ENCODE results near the gene TMEM45B. TPM values are rescaled to one million over a fixed set of nuclear protein-coding genes. Genes with fewer than 3 reads are reported as not detected.
"Not testable (repeated sequence)": the region's sequence is repeated elsewhere in the genome, so short reads cannot be mapped to it uniquely, and the experiment has no call there.

Gene TMEM45B
- total and polyA plus RNA-seq, 3 experiments from 2014 or later = 0.44 to 1.6 (median 0.58) TPM

DNA sequence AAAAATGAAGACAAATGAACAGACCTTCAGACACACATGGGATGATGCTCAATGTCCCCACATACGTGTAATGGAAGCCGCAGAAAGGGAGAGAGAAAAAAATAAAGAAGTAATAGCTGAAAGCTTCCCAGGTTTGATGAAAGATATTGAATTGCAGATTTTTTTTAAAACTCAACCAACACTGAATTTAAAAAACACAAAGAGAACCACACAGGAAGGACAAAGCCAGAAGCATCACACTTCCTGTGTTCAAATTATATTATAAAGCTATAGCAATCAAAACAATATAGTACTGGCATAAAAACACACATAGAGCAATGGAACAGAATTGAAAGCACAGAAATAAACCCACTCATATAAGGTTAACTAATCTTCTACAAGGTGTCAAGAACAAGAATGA is 26.5 kb downstream of the TMEM45B start:
- H3K36me3 Mint-ChIP-seq = peaks cover 0 to 8% (median 5%) of the 10 kb centered on the region in 3 donors
- peaks cover 11% of the 10 kb centered on the region for H3K4me1 ChIP-seq (ENCODE audit: insufficient read depth, low read length)
- H3K9me3 Mint-ChIP-seq = peaks cover 0 to 15% (median 2%) of the 10 kb centered on the region in 5 donors
- no peaks in the 10 kb centered on the region for H3K27me3 ChIP-seq (ENCODE audit: insufficient read depth, low read length, poor library complexity, severe bottlenecking)
- H3K4me3 Mint-ChIP-seq = peak overlapping the region in 1 of 7 donors; percentile 26
- H3K4me3 ChIP-seq (ENCODE audit: low read length) = no peak overlapping the region
- H3K9me3 ChIP-seq (ENCODE audit: low read length) = no peaks in the 10 kb centered on the region
- H3K27ac Mint-ChIP-seq = peak overlapping the region in 1 of 8 donors; percentile 64
- H3K4me1 Mint-ChIP-seq = peaks cover 24 to 42% (median 24%) of the 10 kb centered on the region in 3 donors
- ChIA-PET POLR2A (interaction anchor here (1.0 kb wide), 1 partner anchor 12 kb away, joined by 3 read pairs; no protein-coding TSS in a partner anchor), CTCF (no interaction called here)
- peaks cover 2 to 10% of the 10 kb centered on the region in 2 donors for H3K27me3 Mint-ChIP-seq
- H3K36me3 ChIP-seq (ENCODE audit: insufficient read depth, low read length) = no peaks in the 10 kb centered on the region
- DNase-seq = peak in 1 of 5 donors; percentile 43
- H3K27ac ChIP-seq (ENCODE audit: low read depth, low read length) = no peak overlapping the region

GRCh38 chr11:129846508-129847335 is 31.1 kb downstream of the TMEM45B start:
- H3K9me3 Mint-ChIP-seq = peaks cover 0 to 12% (median 2%) of the 10 kb centered on the region in 5 donors
- H3K27me3 Mint-ChIP-seq = peaks cover 0 to 4% of the 10 kb centered on the region in 2 donors
- DNase-seq = no peak
- Histone ChIP-seq H3K27me3 (ENCODE audit: insufficient read depth, low read length, poor library complexity, severe bottlenecking) (no peaks in the 10 kb centered on the region), H3K9me3 (ENCODE audit: low read length) (no peaks in the 10 kb centered on the region), H3K4me3 (ENCODE audit: low read length) (no peak overlapping the region), H3K36me3 (ENCODE audit: insufficient read depth, low read length) (no peaks in the 10 kb centered on the region), H3K27ac (ENCODE audit: low read depth, low read length) (no peak overlapping the region), H3K4me1 (ENCODE audit: insufficient read depth, low read length) (peaks cover 10% of the 10 kb centered on the region)
- peak overlapping the region in 5 of 8 donors; percentile 9 to 95 (median 54) for H3K27ac Mint-ChIP-seq
- ChIA-PET POLR2A (interaction anchor here (0.7 kb wide), 1 partner anchor 87 kb away, joined by 3 read pairs; no protein-coding TSS in a partner anchor), CTCF (no interaction called here)
- peak overlapping the region in 2 of 7 donors; percentile 4 to 37 for H3K4me3 Mint-ChIP-seq
- peaks cover 15 to 28% (median 17%) of the 10 kb centered on the region in 3 donors for H3K4me1 Mint-ChIP-seq
- H3K36me3 Mint-ChIP-seq = peaks cover 0 to 4% (median 2%) of the 10 kb centered on the region in 3 donors

DNA sequence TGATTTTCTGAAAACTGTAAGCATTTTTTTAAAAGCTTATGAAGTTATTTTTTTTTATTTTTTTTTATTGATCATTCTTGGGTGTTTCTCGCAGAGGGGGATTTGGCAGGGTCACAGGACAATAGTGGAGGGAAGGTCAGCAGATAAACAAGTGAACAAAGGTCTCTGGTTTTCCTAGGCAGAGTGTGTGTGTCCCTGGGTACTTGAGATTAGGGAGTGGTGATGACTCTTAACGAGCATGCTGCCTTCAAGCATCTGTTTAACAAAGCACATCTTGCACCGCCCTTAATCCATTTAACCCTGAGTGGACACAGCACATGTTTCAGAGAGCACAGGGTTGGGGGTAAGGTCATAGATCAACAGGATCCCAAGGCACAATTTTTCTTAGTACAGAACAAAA is 31.7 kb downstream of the TMEM45B start:
- H3K27ac ChIP-seq (ENCODE audit: low read depth, low read length); H3K36me3 ChIP-seq (ENCODE audit: insufficient read depth, low read length); H3K27ac Mint-ChIP-seq; H3K9me3 Mint-ChIP-seq; H3K4me1 ChIP-seq (ENCODE audit: insufficient read depth, low read length); H3K27me3 ChIP-seq (ENCODE audit: insufficient read depth, low read length, poor library complexity, severe bottlenecking); H3K36me3 Mint-ChIP-seq; H3K9me3 ChIP-seq (ENCODE audit: low read length); H3K4me3 Mint-ChIP-seq; H3K4me3 ChIP-seq (ENCODE audit: low read length); CTCF ChIA-PET; POLR2A ChIA-PET; H3K27me3 Mint-ChIP-seq; DNase-seq: not testable (repeated sequence)
- peaks cover 10 to 23% (median 11%) of the 10 kb centered on the region in 3 donors for H3K4me1 Mint-ChIP-seq

GRCh38 chr11:129849447-129850130 is 33.9 kb downstream of the TMEM45B start:
- no peak overlapping the region for H3K27ac ChIP-seq (ENCODE audit: low read depth, low read length)
- peak overlapping the region in 1 of 8 donors; percentile 6 for H3K27ac Mint-ChIP-seq
- no peak for DNase-seq
- peaks cover 30 to 37% (median 31%) of the 10 kb centered on the region in 3 donors for H3K4me1 Mint-ChIP-seq
- H3K36me3 Mint-ChIP-seq = no peaks in the 10 kb centered on the region
- H3K4me3 ChIP-seq (ENCODE audit: low read length) = no peak overlapping the region
- H3K9me3 ChIP-seq (ENCODE audit: low read length) = no peaks in the 10 kb centered on the region
- no peaks in the 10 kb centered on the region for H3K9me3 Mint-ChIP-seq
- H3K27me3 ChIP-seq (ENCODE audit: insufficient read depth, low read length, poor library complexity, severe bottlenecking) = no peaks in the 10 kb centered on the region
- CTCF ChIA-PET = no interaction called here
- peaks cover 26% of the 10 kb centered on the region for H3K4me1 ChIP-seq (ENCODE audit: insufficient read depth, low read length)
- POLR2A ChIA-PET = no interaction called here
- no peaks in the 10 kb centered on the region for H3K36me3 ChIP-seq (ENCODE audit: insufficient read depth, low read length)
- H3K4me3 Mint-ChIP-seq = no peak overlapping the region
- H3K27me3 Mint-ChIP-seq = peaks cover 0 to 1% of the 10 kb centered on the region in 2 donors

GRCh38 chr11:129852125-129852740 is 36.6 kb downstream of the TMEM45B start:
- no peak overlapping the region for H3K27ac ChIP-seq (ENCODE audit: low read depth, low read length)
- no peak for DNase-seq
- no peaks in the 10 kb centered on the region for H3K9me3 ChIP-seq (ENCODE audit: low read length)
- H3K36me3 ChIP-seq (ENCODE audit: insufficient read depth, low read length) = no peaks in the 10 kb centered on the region
- Mint-ChIP-seq H3K4me3 (peak overlapping the region in 1 of 7 donors; percentile 18), H3K27me3 (peaks cover 0 to 1% of the 10 kb centered on the region in 2 donors), H3K4me1 (peaks cover 31 to 34% (median 33%) of the 10 kb centered on the region in 3 donors), H3K9me3 (no peaks in the 10 kb centered on the region), H3K36me3 (no peaks in the 10 kb centered on the region), H3K27ac (peak overlapping the region in 6 of 8 donors; percentile 51 to 98 (median 93))
- ChIA-PET POLR2A (no interaction called here), CTCF (no interaction called here)
- H3K4me1 ChIP-seq (ENCODE audit: insufficient read depth, low read length) = peaks cover 28% of the 10 kb centered on the region
- no peaks in the 10 kb centered on the region for H3K27me3 ChIP-seq (ENCODE audit: insufficient read depth, low read length, poor library complexity, severe bottlenecking)
- H3K4me3 ChIP-seq (ENCODE audit: low read length) = peak overlapping the region; percentile 21

DNA sequence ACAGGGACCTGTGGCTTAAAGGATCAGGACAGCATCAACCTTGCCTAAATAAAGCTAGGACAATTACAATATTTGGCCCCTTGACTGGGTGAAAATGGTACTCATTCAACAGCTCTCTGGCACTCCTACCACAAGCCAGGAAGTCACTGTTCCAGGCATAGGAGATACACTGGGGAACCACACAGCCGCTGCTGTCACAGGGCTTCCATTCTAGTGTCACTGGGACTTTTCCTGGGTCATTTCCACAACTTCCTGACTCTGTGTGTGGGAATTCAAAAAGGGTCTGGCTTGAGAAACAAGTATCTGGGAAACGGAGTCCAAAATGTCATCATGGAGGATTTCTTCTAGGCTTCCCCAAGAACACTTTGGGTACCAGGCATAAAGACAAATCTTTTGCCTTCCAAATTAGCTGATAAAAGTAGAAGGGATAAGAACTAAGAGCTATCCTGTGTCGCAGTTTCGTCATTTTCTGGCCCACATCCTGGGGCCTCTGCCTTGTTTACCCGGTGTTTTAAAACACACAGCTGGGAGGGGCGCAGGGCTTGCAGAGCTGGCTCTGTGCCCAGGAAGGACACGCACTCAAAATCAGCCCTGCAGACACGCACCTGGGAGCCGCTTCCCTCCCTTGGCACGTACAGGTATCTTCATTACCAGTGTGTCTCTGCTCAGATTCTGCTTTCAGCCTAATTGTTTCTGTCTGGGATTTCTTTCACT is 38.0 kb downstream of the TMEM45B start:
- Histone ChIP-seq H3K9me3 (ENCODE audit: low read length) (no peaks in the 10 kb centered on the region), H3K27ac (ENCODE audit: low read depth, low read length) (peak overlapping the region; percentile 21), H3K36me3 (ENCODE audit: insufficient read depth, low read length) (no peaks in the 10 kb centered on the region), H3K4me3 (ENCODE audit: low read length) (peak overlapping the region; percentile 33), H3K4me1 (ENCODE audit: insufficient read depth, low read length) (peaks cover 31% of the 10 kb centered on the region), H3K27me3 (ENCODE audit: insufficient read depth, low read length, poor library complexity, severe bottlenecking) (no peaks in the 10 kb centered on the region)
- Mint-ChIP-seq H3K27ac (peak overlapping the region; percentile 51 to 98 (median 94)), H3K4me1 (peaks cover 31 to 41% (median 35%) of the 10 kb centered on the region in 3 donors), H3K27me3 (peaks cover 0 to 1% of the 10 kb centered on the region in 2 donors), H3K4me3 (peak overlapping the region in 6 of 7 donors; percentile 6 to 75 (median 62)), H3K9me3 (no peaks in the 10 kb centered on the region), H3K36me3 (peaks cover 0 to 1% (median 0%) of the 10 kb centered on the region in 3 donors)
- POLR2A ChIA-PET = interaction anchor here (0.5 to 2.4 kb wide), 7 partner anchors 8 to 149 kb away, joined by 3 to 16 read pairs (median 4); partner anchors contain the start of genes PRDM10 and TMEM45B
- peak; percentile 10 to 89 (median 73) for DNase-seq
- CTCF ChIA-PET = interaction anchor here (0.6 to 1.4 kb wide), 5 partner anchors 36 to 278 kb away, joined by 3 to 4 read pairs (median 3); no protein-coding TSS in a partner anchor

- POLR2A ChIA-PET = interaction anchor here (0.6 to 2.4 kb wide), 5 partner anchors 9 to 149 kb away, joined by 3 to 16 read pairs (median 4); partner anchors contain the start of genes NFRKB, PRDM10 and TMEM45B
- H3K4me3 ChIP-seq (ENCODE audit: low read length) = peak overlapping the region; percentile 33
- H3K36me3 ChIP-seq (ENCODE audit: insufficient read depth, low read length) = no peaks in the 10 kb centered on the region
- Mint-ChIP-seq H3K4me3 (peak overlapping the region in 6 of 7 donors; percentile 45 to 75 (median 64)), H3K36me3 (peaks cover 0 to 6% (median 2%) of the 10 kb centered on the region in 3 donors), H3K27ac (peak overlapping the region in 7 of 8 donors; percentile 51 to 98 (median 94)), H3K4me1 (peaks cover 33 to 48% (median 40%) of the 10 kb centered on the region in 3 donors), H3K27me3 (peaks cover 0 to 1% of the 10 kb centered on the region in 2 donors), H3K9me3 (no peaks in the 10 kb centered on the region)
- no peaks in the 10 kb centered on the region for H3K9me3 ChIP-seq (ENCODE audit: low read length)
- no peak for DNase-seq
- H3K27ac ChIP-seq (ENCODE audit: low read depth, low read length) = no peak overlapping the region
- H3K4me1 ChIP-seq (ENCODE audit: insufficient read depth, low read length) = peaks cover 38% of the 10 kb centered on the region
- CTCF ChIA-PET = interaction anchor here (1.0 to 1.4 kb wide), 5 partner anchors 27 to 278 kb away, joined by 3 to 4 read pairs (median 3); no protein-coding TSS in a partner anchor
- H3K27me3 ChIP-seq (ENCODE audit: insufficient read depth, low read length, poor library complexity, severe bottlenecking) = no peaks in the 10 kb centered on the region
These were observed 38.7 kb downstream of the TMEM45B start for GRCh38 chr11:129854232-129854805.

Measured in CD8-positive, alpha-beta memory T cell (primary cell).